ENCODE data around the gene RALGPS1. TPM values are rescaled to one million over a fixed set of nuclear protein-coding genes. Genes with fewer than 3 reads are reported as not detected.
A peak's percentile ranks its signal among the peaks of the same experiment; 100 is the strongest.
"Not testable (repeated sequence)": the region's sequence is repeated elsewhere in the genome, so short reads cannot be mapped to it uniquely, and the experiment has no call there.

Gene RALGPS1
- total RNA-seq, 1 donor from 2014 or later: 15.2 TPM

- Histone ChIP-seq H3K4me1 (peaks cover 14% of the 10 kb centered on the region), H3K4me3 (no peak overlapping the region), H3K27ac (peak overlapping the region; percentile 62), H3K36me3 (no peaks in the 10 kb centered on the region), H3K9me3 (no peaks in the 10 kb centered on the region), H3K27me3 (no peaks in the 10 kb centered on the region)
- intact Hi-C loops (cut with DNase I): no loop called here
- no peak for TF ChIP-seq CTCF (IDR thresholded peaks at IDR 0.05)
- no peak for TF ChIP-seq POLR2AphosphoS5 (IDR thresholded peaks at IDR 0.05; ENCODE audit: insufficient read depth in 1 of 2, low read depth in 1 of 2)
- no peak for TF ChIP-seq POLR2A (IDR thresholded peaks at IDR 0.05)
- no peak for DNase-seq (ENCODE audit: extremely low spot score in 2 of 2)
Observed at GRCh38 chr9:127012250-127012649, 97.7 kb downstream of the RALGPS1 start.

GRCh38 chr9:127013597-127013996, 99.0 kb downstream of the RALGPS1 start:
- DNase-seq (ENCODE audit: extremely low spot score in 2 of 2): no peak
- H3K27ac ChIP-seq: no peak overlapping the region
- H3K4me1 ChIP-seq: peaks cover 14% of the 10 kb centered on the region
- H3K9me3 ChIP-seq: no peaks in the 10 kb centered on the region
- intact Hi-C loops (cut with DNase I): no loop called here
- TF ChIP-seq CTCF (IDR thresholded peaks at IDR 0.05) (no peak), POLR2A (IDR thresholded peaks at IDR 0.05) (no peak), POLR2AphosphoS5 (IDR thresholded peaks at IDR 0.05; ENCODE audit: insufficient read depth in 1 of 2, low read depth in 1 of 2) (no peak)
- H3K4me3 ChIP-seq: no peak overlapping the region
- H3K27me3 ChIP-seq: no peaks in the 10 kb centered on the region
- H3K36me3 ChIP-seq: no peaks in the 10 kb centered on the region

- Histone ChIP-seq H3K4me1 (peaks cover 14% of the 10 kb centered on the region), H3K9me3 (no peaks in the 10 kb centered on the region), H3K4me3 (no peak overlapping the region), H3K27ac (no peak overlapping the region), H3K27me3 (no peaks in the 10 kb centered on the region), H3K36me3 (no peaks in the 10 kb centered on the region)
- no peak for DNase-seq (ENCODE audit: extremely low spot score in 2 of 2)
- TF ChIP-seq POLR2A (IDR thresholded peaks at IDR 0.05): no peak
- intact Hi-C loops (cut with DNase I): no loop called here
Observed at GRCh38 chr9:127014216-127014909, 99.8 kb downstream of the RALGPS1 start.

GRCh38 chr9:127014910-127015540, 100.4 kb downstream of the RALGPS1 start:
- Histone ChIP-seq H3K27me3 (no peaks in the 10 kb centered on the region), H3K9me3 (no peaks in the 10 kb centered on the region), H3K27ac (no peak overlapping the region), H3K36me3 (no peaks in the 10 kb centered on the region), H3K4me3 (no peak overlapping the region), H3K4me1 (peaks cover 14% of the 10 kb centered on the region)
- DNase-seq (ENCODE audit: extremely low spot score in 2 of 2): no peak
- TF ChIP-seq CTCF (IDR thresholded peaks at IDR 0.05) (no peak), POLR2A (IDR thresholded peaks at IDR 0.05) (no peak), POLR2AphosphoS5 (IDR thresholded peaks at IDR 0.05; ENCODE audit: insufficient read depth in 1 of 2, low read depth in 1 of 2) (no peak)
- intact Hi-C loops (cut with DNase I): no loop called here

- H3K4me3 ChIP-seq: no peak overlapping the region
- TF ChIP-seq POLR2AphosphoS5 (IDR thresholded peaks at IDR 0.05; ENCODE audit: insufficient read depth in 1 of 2, low read depth in 1 of 2) (no peak), POLR2A (IDR thresholded peaks at IDR 0.05) (no peak), CTCF (IDR thresholded peaks at IDR 0.05) (no peak)
- no peaks in the 10 kb centered on the region for H3K27me3 ChIP-seq
- DNase-seq (ENCODE audit: extremely low spot score in 2 of 2): no peak
- peaks cover 14% of the 10 kb centered on the region for H3K4me1 ChIP-seq
- H3K9me3 ChIP-seq: no peaks in the 10 kb centered on the region
- intact Hi-C loops (cut with DNase I): no loop called here
- no peaks in the 10 kb centered on the region for H3K36me3 ChIP-seq
- no peak overlapping the region for H3K27ac ChIP-seq
Observed at GRCh38 chr9:127015921-127016512, 101.4 kb downstream of the RALGPS1 start.

GRCh38 chr9:127017979-127018378, 103.4 kb downstream of the RALGPS1 start:
- H3K4me1 ChIP-seq: peaks cover 14% of the 10 kb centered on the region
- H3K36me3 ChIP-seq; H3K9me3 ChIP-seq; DNase-seq (ENCODE audit: extremely low spot score in 2 of 2); H3K4me3 ChIP-seq; H3K27me3 ChIP-seq; H3K27ac ChIP-seq; intact Hi-C loops (cut with DNase I): not testable (repeated sequence)

Data from vagina (tissue), 2 donors.